Activated naive CD4-positive, alpha-beta T cell treated with anti-CD3 and anti-CD28 coated beads, Interleukin-2, amount 50 U/mL, for 16 hours (primary cell): ENCODE measurements around the gene NCLN.
A peak's percentile ranks its signal among the peaks of the same experiment; 100 is the strongest.
"Not testable (repeated sequence)": the region's sequence is repeated elsewhere in the genome, so short reads cannot be mapped to it uniquely, and the experiment has no call there.

Source experiments
- DNase-seq: peaks from one replicate; pipeline ENCODE4 v3.0.0-alpha.2; 2020

NCLN gene

DNA sequence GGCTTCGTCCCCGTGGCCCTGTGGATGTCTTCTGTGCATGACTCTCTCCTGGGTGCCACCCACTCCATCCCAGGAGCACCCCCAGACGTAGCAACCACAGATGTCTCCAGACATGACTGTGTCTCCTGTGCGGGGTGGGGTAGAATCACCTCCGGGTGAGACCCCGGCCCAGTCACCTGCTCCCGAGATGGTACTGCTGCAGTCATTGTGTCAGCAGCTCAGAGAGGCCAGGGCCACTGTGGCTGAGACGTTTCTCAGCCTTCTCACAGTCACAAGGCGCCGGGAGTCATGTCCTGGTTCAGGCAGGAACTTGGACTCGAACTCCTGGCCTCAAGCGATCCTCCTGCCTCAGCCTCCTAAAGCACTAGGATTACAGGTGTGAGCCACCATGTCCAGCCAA lies 16.6 kb downstream of the NCLN start:
- no peak for DNase-seq

GRCh38 chr19:3202895-3203294 lies 17.2 kb downstream of the NCLN start:
- not testable (repeated sequence) for DNase-seq

GRCh38 chr19:3203805-3204645 lies 18.3 kb downstream of the NCLN start:
- DNase-seq, result no peak

- DNase-seq, result no peak
These were observed 19.0 kb downstream of the NCLN start for GRCh38 chr19:3204646-3205275.

GRCh38 chr19:3206216-3206953 lies 20.7 kb downstream of the NCLN start:
- DNase-seq, result no peak

GRCh38 chr19:3207461-3208242 lies 21.9 kb downstream of the NCLN start:
- no peak for DNase-seq

- no peak for DNase-seq
These were observed 22.8 kb downstream of the NCLN start for GRCh38 chr19:3208317-3209207.

DNA sequence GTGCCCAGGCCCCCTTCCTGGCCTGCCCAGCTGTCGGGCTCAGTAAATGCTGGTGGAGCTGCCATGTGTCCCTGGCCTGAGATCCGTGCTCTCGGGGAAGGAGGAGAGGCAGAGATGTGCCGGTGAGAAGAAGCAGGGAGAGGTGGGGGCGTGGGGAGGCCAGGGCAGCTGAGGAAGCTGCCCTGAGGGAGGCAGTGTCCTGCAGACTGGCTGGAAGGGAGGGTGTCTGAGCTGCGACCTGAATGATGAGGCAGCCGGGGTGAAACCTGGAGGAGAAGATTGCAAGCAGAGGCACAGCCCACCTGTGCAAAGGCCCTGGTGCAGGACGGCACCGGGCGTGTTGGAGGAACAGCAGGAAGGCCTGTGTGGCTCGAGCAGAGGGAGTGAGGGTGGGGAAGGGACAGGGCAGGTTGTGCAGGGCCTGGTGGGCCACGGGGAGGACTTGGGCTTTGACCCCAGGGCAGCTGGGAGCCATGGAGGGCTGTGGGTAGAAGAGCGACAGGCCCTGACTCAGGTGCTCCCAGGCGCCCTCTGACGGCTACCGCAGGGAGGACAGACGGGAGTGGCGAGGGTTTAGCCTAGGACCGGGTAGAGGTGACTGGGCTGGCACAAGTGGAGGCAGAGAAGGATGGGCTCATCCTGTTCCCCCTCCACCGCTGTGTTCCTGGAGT lies 24.8 kb downstream of the NCLN start:
- peak; percentile 76 for DNase-seq

DNA sequence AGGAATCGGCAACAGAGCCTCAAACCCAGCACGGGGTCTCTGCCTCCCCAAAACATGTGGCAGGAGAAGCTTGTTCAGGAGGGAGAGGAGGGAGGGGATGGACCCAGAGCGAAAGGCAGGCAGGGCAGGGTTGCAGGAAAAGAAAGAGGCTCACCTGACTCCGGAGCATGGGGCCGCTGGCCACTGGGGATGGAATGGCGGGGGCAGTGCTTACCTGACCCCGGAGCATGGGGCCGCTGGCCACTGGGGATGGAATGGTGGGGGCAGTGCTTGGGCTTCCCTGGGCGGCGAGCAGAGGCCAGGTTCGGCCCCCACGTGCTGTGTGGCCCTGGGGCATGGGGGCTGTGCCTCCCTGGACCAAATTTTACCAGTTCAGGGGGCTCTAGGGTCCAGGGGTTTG lies 25.5 kb downstream of the NCLN start:
- DNase-seq, result no peak

DNA sequence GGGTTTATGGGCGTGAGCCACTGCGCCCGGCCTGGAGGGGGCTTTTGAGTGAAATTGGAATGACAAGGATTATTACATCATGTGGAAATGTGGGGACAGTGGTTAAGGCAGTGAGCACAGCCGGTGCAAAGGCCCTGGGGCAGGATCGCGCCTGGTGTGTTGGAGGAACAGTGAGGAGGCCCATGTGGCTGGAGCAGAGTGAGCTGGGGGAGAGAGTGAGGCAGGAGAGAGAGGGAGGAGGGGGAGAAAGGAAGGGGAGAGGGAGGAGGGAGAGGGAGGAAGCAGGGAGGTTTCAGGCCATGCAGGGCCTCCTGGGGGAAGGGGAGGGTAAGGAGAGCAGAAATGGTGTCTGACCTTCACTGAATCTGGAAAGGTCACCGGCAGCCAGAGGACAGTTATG lies 27.4 kb downstream of the NCLN start:
- no peak for DNase-seq

DNA sequence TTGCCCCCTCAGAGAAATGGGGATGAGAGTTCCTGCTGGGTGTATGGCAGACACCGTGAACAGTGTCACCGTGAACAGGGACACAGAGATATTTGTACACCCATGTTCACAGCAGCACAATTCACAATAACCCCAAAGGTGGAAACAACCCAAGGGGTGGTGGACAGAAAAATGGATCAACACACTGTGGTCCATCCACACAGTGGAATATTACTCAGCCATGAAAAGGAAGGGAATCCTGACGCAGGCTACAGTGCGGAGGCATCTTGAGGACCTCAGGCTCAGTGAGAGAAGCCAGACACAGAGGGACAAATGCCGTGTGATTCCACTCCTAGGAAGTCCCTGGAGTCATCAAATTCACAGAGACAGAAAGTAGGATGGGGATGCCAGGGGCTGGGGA lies 31.1 kb downstream of the NCLN start:
- no peak for DNase-seq

- DNase-seq, result no peak
These were observed 34.8 kb downstream of the NCLN start for GRCh38 chr19:3220576-3220975.

DNA sequence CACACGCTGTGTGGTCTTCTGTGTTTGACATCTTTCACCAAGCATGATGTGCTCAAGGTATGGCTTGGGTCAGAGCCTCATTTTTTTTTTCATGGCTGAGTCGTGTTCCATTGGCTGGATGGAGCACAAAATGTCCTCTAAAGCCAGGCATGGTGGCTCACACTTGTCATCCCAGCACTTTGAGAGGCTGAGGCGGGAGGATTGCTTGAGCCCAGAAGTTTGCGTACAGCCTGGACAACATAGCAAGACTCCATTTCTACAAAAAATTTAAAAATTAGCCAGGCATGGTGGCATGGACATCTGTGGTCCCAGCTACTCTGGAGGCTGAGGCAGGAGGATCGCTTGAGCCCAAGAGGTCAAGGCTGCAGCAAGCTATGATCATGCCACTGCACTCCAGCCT lies 35.8 kb downstream of the NCLN start:
- DNase-seq, result not testable (repeated sequence)

DNA sequence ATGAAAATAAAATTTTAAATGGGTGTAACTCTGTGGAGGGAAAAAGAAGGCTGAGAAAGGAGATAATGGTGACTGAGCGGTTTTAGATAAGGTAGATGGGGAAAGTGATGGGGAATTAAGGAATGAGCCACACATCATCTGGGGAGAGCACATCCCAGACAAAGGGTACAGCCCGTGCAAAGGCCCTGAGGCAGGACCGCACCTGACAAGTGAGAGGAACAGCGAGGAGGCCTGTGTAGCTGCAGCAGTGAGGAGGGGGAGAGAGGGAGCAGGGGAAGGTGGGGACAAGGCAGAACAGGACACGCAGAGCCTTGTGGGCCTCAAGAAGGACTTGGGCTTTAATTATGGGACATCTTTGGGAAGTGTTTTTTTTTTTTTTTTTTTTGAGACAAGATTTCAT lies 37.0 kb downstream of the NCLN start:
- DNase-seq, result no peak

- peak; percentile 71 for DNase-seq
These were observed 38.8 kb downstream of the NCLN start, which contains the start of gene CELF5 for GRCh38 chr19:3224346-3225168. CELF5 (plus strand) TSS chr19:3224661; CDS start chr19:3224740, 79 bp downstream.

DNA sequence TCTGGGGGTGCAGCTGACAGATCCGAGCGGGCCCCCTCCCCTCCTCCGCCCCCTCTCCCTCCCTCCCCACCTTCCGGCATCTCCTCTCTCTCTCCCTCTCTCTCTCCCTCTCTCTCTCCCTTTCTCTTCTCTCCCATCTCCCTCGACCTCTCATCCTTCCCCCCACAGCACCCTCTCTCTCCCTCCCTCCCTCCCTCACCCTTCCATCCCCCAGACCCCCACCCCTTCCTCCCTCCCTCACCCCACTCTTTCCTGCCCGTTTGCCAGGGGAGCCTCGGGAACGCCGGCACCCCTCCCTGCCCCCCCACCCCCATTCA lies 39.4 kb downstream of the NCLN start:
- no peak for DNase-seq

DNA sequence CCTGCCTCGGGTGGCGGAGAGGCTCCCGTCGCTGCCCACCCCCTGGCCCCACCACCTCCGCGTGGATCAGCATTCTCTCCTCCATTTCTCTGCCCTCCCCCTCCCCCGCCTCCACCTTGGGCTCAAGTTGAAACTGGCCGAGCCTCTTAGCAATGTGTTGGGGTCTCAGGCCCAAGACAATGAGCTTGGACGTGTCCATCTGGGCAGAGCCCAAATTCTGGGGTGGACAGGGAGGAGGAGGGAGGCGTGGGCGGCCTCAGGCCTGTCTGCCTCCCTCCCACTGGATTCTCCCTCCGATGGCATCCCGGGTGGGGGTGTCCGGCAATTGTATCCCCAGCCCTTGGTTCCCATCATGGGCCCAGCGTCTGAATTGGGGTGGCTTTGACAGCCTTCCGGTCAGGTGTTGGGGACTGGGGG lies 40.0 kb downstream of the NCLN start:
- DNase-seq, result no peak

GRCh38 chr19:3227054-3227626 lies 41.4 kb downstream of the NCLN start:
- no peak for DNase-seq

DNA sequence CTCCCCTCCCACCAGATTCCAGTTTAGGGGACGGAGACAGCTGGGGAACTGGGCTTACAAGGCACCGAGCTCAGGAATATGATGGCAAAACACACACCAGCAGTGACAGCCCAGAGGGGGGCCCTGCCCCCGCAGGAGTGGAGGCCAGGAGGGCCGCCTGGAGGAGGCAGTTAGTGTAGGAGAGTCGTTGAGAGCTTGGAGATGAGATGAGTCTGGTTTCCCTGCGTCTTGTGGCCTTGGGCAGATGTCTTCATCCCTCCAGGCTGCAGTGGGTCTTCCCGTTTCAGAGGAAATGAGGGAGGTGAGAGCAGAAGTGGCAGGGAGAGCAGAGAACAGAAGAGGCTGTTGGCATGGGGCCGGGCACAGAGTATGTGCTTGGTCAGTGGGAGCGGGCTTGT lies 43.6 kb downstream of the NCLN start:
- DNase-seq, result no peak

GRCh38 chr19:3229888-3230496 lies 44.3 kb downstream of the NCLN start:
- no peak for DNase-seq
